Astrocyte of the spinal cord (primary cell): Measurements from ENCODE around the gene GRM3.
A peak's percentile ranks its signal among the peaks of the same experiment; 100 is the strongest.

ENCODE experiments used
- DNase-seq: peaks from one replicate; pipeline ENCODE4 v3.0.0; 2011; ENCODE audit warnings: low read depth, low spot score
- H3K4me3 ChIP-seq: 2 replicates; pipeline ENCODE4 v1.5.1; 2011; ENCODE audit warnings: low read depth, mild to moderate bottlenecking, low read length, moderate library complexity
- in situ Hi-C: cut with HindIII; loops from 2 replicates; pipeline ENCODE4 v1.10.0; 2017; ENCODE audit warnings: low sequenced_read_pairs
- TF ChIP-seq, protein P1 (sequence below): IDR thresholded peaks from 2 replicates; pipeline ENCODE4 v1.5.1; 2012; ENCODE audit warnings: low read depth, mild to moderate bottlenecking, low read length, inconsistent platforms

GRM3 gene

DNA sequence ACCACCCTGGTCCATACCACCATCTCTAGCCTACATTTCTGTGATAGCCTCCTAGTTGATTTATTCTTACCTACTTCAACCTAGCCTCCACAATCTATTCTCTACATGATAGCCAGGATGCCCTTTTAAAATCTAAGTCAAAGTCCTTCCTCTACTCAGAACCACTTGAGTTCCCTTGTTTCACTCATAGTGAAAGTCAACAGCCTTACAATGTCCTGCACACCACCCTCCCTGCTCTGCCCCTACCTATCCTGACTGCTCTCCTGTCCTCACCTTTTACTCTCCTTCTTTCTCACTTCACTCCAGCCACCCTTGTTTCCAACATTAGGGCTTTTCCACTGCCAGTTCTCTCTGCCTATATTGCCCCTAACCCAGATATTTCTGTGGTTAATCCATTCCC, 146.7 kb downstream of the GRM3 start:
- in situ Hi-C loops: no loop called here
- no peak for DNase-seq
- no peak overlapping the region for H3K4me3 ChIP-seq
- TF ChIP-seq, protein P1, sequence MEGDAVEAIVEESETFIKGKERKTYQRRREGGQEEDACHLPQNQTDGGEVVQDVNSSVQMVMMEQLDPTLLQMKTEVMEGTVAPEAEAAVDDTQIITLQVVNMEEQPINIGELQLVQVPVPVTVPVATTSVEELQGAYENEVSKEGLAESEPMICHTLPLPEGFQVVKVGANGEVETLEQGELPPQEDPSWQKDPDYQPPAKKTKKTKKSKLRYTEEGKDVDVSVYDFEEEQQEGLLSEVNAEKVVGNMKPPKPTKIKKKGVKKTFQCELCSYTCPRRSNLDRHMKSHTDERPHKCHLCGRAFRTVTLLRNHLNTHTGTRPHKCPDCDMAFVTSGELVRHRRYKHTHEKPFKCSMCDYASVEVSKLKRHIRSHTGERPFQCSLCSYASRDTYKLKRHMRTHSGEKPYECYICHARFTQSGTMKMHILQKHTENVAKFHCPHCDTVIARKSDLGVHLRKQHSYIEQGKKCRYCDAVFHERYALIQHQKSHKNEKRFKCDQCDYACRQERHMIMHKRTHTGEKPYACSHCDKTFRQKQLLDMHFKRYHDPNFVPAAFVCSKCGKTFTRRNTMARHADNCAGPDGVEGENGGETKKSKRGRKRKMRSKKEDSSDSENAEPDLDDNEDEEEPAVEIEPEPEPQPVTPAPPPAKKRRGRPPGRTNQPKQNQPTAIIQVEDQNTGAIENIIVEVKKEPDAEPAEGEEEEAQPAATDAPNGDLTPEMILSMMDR: no peak

DNA sequence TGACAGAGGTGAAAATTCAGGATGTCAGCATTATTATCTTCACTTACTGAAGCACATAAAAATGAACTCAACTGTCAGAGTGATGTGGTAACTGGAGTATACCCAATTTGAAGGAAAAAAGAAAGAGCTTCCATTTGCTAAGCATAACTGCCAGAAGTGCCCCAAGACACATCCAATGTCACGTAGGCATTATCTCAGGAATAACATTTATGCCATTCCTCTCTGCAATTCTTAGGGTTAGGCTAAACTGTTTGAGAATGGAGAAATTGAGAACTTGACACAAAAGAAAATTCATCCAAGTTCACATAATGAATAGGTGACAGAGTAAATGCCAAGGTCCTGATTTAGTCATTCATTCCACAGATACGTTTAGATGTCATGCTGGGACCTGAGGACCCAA, 148.6 kb downstream of the GRM3 start:
- in situ Hi-C loops: no loop called here
- TF ChIP-seq, protein P1: no peak
- DNase-seq: no peak
- no peak overlapping the region for H3K4me3 ChIP-seq

DNA sequence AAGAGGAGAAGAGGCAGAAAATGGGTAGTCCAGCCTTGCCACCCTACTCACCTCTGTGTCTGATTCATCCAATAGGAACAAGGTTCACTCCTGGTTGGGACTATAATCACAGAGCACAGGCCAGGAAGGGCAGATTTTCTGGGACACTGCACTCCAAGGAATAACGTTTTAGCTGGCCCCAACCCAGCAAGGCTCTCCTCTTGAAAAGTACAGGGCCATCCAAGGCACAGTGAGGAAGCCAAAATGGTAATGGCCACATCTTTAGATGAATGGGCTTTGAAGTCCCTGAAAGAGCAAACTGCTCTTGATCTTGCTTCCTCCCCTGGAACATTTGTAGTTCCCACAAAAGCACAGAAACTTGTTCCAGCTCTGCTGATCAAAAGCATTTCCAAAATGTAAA, 149.4 kb downstream of the GRM3 start:
- DNase-seq: no peak
- TF ChIP-seq, protein P1: no peak
- in situ Hi-C loops: no loop called here
- H3K4me3 ChIP-seq: no peak overlapping the region

DNA sequence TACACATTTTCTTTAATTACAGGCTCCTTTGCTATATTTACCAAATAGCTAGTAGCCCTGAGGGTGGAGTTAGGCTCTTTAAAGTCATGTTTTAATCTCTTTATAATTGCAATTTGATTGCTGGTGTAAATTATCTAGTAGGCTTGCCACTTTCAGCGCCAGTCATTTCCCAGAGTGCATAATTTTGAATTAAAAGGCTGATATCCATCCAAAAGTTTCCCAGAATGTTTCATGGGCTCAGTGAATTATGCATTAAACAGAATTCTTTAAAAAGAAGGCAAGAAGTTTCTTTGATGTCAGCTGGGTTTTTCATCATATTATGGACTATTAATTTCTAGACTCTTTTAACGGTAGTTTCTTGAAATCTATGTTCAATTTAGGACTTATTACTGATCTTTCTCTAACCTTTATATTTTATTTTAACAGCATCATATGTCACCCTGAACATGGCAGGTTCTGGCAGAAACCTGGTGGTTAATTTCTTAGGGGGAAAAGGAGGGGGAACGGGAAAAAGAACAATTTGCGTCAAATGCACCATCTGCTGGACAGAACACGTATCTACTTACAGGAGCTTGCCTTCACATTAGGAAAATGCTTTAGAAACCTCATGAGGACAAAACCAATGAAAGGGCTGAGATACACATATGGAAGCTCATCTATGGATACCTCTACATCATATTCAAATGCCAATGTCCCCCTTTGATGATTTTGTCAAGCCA, 171.1 kb downstream of the GRM3 start:
- in situ Hi-C loops: no loop called here
- TF ChIP-seq, protein P1: peak; percentile 27
- peak; percentile 5 for DNase-seq
- H3K4me3 ChIP-seq: no peak overlapping the region

DNA sequence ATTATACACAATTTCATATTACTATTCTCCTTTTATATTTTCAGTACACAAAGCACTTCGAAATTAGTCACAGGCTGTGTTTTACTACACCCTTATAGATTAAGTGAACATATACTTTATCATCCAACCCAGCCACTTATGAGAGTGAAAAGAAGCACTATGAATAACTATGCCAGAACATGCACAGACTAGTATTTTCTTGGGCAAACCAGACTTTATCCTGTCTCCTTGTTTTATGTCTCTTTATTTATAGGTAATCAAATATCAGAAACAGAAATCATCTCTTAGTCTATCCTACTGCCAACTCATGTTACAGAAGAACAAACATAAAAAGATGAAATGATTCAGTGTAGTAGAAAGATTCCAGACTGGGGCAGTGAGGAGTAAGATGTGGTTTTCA, 171.8 kb downstream of the GRM3 start:
- TF ChIP-seq, protein P1: no peak
- in situ Hi-C loops: no loop called here
- DNase-seq: no peak
- H3K4me3 ChIP-seq: no peak overlapping the region

DNA sequence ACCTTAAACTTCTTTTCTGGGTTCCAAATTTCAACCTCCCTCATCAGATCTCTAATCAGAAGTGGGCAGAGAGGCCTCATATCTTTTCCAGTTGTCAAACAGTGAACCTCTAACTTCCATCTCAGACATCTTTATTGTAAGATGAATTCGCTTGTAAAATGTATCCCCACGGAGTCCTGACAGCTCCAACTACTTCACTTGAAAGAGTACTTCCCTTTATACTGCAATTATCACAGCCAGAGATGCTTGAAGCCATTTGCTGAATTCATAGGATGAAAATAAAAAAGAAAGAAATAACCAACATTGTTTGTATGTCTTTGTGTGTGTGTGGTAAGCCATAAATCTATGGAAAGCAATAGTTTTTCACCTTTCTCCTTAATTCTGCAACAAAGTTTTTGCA, 175.2 kb downstream of the GRM3 start:
- in situ Hi-C loops: no loop called here
- DNase-seq: no peak
- TF ChIP-seq, protein P1: no peak
- H3K4me3 ChIP-seq: no peak overlapping the region
